GOT3 (cell line): Measurements from ENCODE around the gene DYRK1B.

Experiments
- DNase-seq: peaks from one replicate; lab custom pipeline; 2025; ENCODE audit warnings: mixed read lengths; lab: John Stamatoyannopoulos, UW

DYRK1B gene

GRCh38 chr19:39858541-39858940 is 24.6 kb upstream of the DYRK1B start:
- DNase-seq = no peak

- DNase-seq = no peak
Observed at GRCh38 chr19:39852882-39853281, 18.9 kb upstream of the DYRK1B start.

GRCh38 chr19:39850892-39851291 is 16.9 kb upstream of the DYRK1B start:
- no peak for DNase-seq

- DNase-seq = no peak
Observed at GRCh38 chr19:39848392-39848791, 14.4 kb upstream of the DYRK1B start.

- no peak for DNase-seq
Observed at GRCh38 chr19:39847525-39847924, 13.6 kb upstream of the DYRK1B start.

GRCh38 chr19:39846678-39847486 is 12.9 kb upstream of the DYRK1B start:
- DNase-seq = no peak

- peak; percentile 82 for DNase-seq
Observed at GRCh38 chr19:39845933-39846677, 12.1 kb upstream of the DYRK1B start, which contains the start of gene FBL. TSS of gene FBL (minus strand) at chr19:39846379. CDS start at chr19:39846300, 79 bp downstream.

GRCh38 chr19:39845584-39845932 is 11.6 kb upstream of the DYRK1B start:
- no peak for DNase-seq

GRCh38 chr19:39845172-39845571 is 11.2 kb upstream of the DYRK1B start:
- no peak for DNase-seq

GRCh38 chr19:39843919-39844793 is 10.2 kb upstream of the DYRK1B start:
- DNase-seq = no peak

GRCh38 chr19:39842693-39843435 is 8.9 kb upstream of the DYRK1B start:
- DNase-seq = no peak

- no peak for DNase-seq
Observed at GRCh38 chr19:39841041-39841440, 7.1 kb upstream of the DYRK1B start.

- no peak for DNase-seq
Observed at GRCh38 chr19:39840492-39840891, 6.5 kb upstream of the DYRK1B start.

- DNase-seq = no peak
Observed at GRCh38 chr19:39839678-39840327, 5.8 kb upstream of the DYRK1B start.

- DNase-seq = no peak
Observed at GRCh38 chr19:39838569-39838968, 4.6 kb upstream of the DYRK1B start.

- DNase-seq = no peak
Observed at GRCh38 chr19:39837978-39838377, 4.0 kb upstream of the DYRK1B start.

GRCh38 chr19:39834287-39834841 is 402 bp upstream of the DYRK1B start:
- no peak for DNase-seq

- DNase-seq = no peak
Observed at GRCh38 chr19:39833160-39833463, 850 bp downstream of the DYRK1B start.

- no peak for DNase-seq
Observed at GRCh38 chr19:39832341-39833083, 1.4 kb downstream of the DYRK1B start.

- no peak for DNase-seq
Observed at GRCh38 chr19:39831679-39832078, 2.3 kb downstream of the DYRK1B start.
